T-helper 2 cell treated with Interferon-gamma antibody and Interleukin-4, amounts not matched to agents 100 ng/mL and 5 ng/mL, for 36 hours (primary cell): ENCODE results near the gene NOD1. TPM values are rescaled to one million over a fixed set of nuclear protein-coding genes. Genes with fewer than 3 reads are reported as not detected.
"Not testable (repeated sequence)": the region's sequence is repeated elsewhere in the genome, so short reads cannot be mapped to it uniquely, and the experiment has no call there.

ENCODE experiments used
- intact Hi-C: fragments of 100-400 bp; cut with micrococcal nuclease; formaldehyde crosslinking; loops from one replicate; pipeline ENCODE4 v1.15.1; 2023
- total RNA-seq: library from RNA; stranded (reverse); gene quantifications from 2 replicates; pipeline ENCODE4 v1.2.3, GENCODE V29; 2022

Gene NOD1, protein sequence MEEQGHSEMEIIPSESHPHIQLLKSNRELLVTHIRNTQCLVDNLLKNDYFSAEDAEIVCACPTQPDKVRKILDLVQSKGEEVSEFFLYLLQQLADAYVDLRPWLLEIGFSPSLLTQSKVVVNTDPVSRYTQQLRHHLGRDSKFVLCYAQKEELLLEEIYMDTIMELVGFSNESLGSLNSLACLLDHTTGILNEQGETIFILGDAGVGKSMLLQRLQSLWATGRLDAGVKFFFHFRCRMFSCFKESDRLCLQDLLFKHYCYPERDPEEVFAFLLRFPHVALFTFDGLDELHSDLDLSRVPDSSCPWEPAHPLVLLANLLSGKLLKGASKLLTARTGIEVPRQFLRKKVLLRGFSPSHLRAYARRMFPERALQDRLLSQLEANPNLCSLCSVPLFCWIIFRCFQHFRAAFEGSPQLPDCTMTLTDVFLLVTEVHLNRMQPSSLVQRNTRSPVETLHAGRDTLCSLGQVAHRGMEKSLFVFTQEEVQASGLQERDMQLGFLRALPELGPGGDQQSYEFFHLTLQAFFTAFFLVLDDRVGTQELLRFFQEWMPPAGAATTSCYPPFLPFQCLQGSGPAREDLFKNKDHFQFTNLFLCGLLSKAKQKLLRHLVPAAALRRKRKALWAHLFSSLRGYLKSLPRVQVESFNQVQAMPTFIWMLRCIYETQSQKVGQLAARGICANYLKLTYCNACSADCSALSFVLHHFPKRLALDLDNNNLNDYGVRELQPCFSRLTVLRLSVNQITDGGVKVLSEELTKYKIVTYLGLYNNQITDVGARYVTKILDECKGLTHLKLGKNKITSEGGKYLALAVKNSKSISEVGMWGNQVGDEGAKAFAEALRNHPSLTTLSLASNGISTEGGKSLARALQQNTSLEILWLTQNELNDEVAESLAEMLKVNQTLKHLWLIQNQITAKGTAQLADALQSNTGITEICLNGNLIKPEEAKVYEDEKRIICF
- 22.1 and 22.3 TPM in 2 replicates for total RNA-seq

DNA sequence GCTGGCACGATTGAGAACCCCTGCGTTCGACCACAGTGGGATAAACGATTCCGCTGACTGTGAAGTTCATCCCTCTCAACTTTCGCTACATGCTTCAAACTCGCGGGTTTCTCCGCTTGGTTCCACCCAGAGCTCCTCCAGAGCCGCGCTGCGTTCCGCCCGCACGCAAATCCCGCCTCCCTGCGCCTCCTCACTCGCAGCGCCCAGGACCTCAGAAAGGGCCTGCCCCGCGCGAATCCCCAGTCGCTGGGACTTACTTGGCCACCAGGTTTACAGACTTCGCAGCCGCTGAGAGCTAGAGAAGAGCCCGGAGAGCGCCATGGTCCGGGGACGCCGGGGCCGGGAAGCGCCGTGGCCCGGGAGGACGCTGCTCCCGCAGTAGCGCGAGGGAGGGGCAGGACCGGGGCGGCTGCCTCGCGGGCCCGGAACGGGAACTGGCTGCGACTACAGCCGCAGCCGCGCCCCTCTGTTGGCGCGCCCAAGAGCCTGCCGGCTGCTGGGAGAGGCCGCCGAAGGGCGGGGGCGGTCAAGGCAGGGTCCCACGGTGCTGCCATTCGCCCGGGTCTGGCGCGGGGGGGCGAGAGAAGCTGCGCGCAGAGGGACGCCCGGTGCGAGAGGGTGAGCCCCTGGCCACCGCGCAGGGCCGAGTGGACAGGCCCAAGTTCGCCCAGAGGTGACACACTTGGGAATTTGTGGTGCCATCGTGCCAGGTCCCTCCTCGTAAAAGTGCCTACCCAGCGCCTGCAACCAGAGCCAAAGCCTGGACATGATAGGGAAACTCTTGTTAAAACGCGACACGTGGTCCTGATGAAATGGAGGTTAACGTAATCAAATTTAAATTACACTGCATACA is at the start of gene NOD1:
Gene NOD1 (minus strand): TSS at position 436 of the 853 bp plus-strand sequence. CDS start 21,863 bp downstream, outside the sequence.
- intact Hi-C loops: loop anchor here (1.0 to 2.0 kb wide), 5 partner anchors 26 to 450 kb away; partner anchors contain the start of genes GARS1, GGCT, PLEKHA8 and ZNRF2

DNA sequence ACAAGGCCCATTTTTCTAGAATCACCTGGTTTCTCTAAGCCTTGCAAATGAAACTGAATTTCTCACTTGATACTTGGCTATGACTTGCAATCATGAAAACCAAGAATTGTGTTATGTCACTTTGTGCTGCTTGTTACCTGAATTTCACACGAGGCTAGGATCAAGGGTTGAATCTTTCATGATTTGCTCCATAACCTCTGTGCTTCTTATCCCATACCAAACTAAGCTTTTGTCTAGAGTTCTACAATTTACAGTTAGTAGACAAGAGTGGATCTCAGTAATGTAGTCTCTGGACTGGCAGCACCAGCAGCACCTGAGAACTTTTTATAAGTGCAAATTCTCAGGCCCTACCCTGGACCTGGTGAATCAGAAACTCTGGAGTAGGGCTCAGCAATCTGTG is 48.7 kb upstream of the NOD1 start:
- intact Hi-C loops: not testable (repeated sequence)

DNA sequence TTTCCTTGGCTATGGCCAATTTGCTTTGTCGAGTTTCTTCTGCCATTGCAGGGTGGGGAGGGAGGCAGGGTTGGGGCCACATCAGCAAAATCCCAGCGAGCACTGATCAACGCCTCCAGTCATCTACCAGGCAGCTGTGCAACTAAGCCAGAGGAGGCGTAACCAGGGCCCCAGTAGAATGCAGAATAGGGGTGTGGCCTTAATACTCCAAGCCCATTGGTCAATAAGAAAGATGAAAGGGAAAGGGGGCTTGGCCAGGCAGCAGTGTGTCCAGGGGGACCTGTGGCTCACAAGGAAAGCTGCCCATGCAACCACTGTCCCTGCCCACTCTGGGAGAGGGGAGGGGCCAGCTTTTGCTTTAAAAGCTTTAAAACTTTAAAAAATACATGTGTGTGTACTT is 47.6 kb upstream of the NOD1 start:
- intact Hi-C loops: no loop called here

DNA sequence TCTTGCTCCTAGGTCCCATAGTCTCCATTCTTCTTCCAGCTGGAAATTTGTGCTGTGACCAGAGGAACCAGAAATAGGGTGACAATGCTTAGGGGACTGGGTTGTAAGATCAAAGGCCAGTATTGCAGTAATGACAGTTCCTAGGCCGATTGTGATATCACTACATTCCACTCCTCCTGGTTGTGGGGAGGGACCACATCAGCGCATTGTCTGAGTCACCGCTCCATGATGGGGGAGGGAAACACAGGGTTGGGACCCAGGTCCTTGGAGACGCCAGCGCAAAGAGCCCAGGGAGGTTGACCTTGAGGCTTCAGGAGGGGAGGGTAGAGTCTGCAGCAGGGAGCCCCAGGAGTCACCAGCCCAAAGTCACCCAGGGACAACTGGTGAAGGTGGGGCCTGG is 46.8 kb upstream of the NOD1 start:
- intact Hi-C loops: no loop called here

DNA sequence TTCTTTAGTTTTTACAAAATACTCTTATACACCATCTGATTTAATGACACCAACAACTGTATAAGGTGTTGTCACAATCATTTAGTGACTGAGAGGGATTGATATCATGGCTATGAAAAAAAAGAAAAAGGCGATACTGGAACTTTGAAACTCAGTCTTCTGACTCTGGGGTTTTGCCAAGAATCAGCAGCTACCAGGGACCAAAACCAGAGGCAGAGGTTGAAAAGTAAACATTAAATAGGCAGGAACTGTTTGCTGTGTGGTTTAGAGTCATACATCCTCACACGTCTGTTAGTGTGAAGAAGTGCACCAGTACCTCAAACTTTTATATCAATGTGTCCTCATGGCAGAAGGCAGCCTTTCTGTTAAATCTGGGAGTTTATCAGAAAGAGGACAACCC is 46.0 kb upstream of the NOD1 start:
- intact Hi-C loops: no loop called here

DNA sequence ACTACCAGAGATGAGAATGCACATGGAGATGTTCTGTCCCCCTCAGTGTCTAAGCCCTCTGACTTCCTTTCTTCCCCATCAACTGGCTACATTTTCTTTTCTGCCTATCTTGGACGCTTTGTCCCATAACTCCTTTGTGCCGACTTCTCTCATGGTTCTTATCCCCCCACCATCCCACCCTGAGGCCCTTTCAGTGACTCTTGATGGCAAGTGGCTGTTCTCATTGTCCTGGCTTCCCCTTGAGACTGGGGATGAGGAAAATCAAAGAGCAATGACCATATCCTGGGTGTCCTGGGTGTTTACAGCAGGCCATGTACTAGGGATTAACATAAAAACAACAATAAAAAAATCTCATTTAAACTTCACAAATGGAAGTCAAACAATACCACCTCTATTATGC is 44.9 kb upstream of the NOD1 start:
- intact Hi-C loops: no loop called here

DNA sequence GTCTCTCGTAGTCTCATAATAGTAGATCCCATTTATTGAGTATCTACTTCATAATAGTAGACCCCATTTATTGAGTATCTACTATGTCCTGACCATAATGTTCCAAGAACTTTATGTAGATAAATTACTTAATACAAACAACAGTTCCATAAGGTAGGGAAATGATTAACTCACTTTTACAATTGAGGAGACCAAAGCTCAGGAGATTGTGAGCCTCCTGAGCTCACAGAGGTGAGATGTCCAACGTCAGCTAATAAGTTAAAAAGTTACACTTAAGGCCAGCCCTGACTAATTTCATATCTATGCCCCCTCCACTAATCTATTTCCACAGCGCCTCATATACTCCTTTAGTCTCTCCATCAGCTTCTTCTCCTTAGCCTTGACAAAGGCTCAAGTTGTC is 43.6 kb upstream of the NOD1 start:
- intact Hi-C loops: no loop called here

DNA sequence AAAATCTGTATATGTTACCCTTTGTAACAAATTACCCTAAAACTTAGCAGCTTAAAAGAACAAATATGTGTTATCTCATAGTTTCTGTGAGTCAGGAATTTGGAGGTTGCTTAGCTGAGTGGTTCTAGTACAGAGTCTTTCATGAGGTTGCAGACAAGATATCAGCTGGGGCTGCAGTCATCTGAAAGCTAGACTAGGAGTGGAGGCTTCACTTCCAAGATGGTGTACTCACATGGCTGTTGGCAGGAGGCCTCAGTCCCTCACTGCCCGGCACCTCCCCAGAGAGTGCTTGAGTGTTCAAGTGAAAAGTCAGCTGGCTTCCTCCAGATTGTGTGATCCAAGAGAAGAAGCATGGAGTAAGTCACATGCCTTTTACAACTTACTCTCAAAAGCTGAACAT is 42.9 kb upstream of the NOD1 start:
- intact Hi-C loops: no loop called here

DNA sequence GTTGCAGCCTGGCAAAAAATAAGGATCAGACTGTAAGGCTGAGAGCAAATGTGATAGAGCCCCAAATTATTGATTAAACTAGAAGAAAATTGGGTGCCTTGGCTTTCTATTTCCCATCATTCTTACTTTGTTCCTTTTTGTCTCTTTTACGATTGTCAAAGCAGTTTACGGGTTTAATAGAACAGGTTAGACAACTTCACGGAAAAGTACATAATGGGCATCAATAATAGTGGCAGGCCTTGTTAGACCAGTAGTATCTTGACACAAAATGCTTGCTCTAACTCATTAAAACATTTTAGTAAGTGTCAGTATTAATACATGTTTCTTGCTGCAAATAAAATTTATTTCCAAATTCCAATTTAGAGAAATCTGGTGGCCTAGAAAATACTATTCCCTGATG is 40.5 kb upstream of the NOD1 start:
- intact Hi-C loops: no loop called here

DNA sequence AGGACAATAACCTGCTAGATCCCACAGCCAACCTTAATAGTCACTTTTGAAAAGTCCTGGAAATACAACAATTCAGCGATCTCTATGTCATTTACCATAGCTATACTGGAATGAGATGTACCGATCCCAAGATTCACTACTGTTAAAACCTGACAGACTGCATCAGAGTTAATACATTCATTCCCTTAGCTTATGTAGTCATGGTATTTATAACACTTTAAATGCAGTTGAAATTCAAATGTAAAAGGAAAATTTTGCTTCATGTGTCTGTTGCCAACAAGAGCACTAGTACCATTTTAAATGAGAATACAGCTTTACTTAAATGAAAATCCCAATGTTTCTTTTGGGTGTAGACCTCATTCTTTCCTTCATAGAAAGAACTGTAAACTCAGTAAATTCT is 37.2 kb upstream of the NOD1 start:
- intact Hi-C loops: no loop called here

DNA sequence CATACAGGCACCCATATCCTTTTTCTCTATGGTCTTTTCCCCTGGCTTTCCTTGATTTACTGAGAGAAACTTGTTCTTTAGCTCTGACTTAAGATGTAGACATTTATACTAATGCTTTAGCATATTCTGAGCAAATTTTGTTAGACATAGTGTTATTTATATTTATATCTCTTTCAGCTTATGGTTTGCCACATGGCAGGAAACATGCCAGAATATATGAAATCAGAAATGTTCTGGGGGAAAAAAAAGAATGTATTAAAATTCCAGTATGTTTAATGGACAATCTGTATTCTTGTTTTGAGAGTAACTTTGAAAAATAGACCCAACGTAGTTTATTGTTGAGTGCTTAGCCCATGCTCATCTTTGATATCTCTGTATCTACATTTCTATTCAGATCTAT is 36.2 kb upstream of the NOD1 start:
- intact Hi-C loops: no loop called here

DNA sequence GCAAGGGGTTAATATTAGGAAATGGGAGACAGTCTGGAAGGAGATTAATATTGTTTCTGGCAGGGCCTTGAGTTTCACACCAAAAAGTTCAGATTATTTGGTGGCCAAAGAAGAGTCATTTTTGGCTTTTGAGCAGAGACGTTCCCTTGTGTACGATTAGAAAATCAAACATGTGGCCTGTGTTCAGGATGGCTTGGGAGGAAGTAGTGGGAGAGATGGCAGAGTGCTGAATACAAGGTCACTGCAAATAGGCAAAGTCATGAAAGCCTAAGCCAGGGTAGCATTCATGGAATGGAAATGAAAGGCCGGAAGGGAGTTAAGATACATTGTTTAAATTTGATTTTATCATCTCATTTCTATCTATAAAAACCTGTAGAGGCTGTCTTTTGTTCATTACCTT is 35.6 kb upstream of the NOD1 start:
- intact Hi-C loops: no loop called here

DNA sequence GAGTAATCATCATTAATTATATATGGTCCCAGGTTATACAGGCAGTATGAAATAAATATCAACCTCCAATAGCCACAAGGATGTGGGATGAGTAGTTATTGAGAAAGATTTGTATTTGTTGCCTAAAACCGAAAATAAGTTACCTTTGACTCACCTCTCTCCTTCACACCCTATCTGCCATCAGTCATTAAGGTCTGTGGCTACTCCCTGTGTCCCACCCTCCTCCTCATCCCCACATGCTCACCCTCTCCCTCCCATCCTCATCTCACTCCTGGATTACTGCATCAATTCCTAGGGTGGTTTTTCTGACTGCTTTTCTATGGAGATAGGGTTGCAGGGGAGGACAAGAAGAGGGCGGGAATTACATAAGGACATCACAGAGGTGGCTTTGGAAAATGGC is 35.2 kb upstream of the NOD1 start:
- intact Hi-C loops: no loop called here

DNA sequence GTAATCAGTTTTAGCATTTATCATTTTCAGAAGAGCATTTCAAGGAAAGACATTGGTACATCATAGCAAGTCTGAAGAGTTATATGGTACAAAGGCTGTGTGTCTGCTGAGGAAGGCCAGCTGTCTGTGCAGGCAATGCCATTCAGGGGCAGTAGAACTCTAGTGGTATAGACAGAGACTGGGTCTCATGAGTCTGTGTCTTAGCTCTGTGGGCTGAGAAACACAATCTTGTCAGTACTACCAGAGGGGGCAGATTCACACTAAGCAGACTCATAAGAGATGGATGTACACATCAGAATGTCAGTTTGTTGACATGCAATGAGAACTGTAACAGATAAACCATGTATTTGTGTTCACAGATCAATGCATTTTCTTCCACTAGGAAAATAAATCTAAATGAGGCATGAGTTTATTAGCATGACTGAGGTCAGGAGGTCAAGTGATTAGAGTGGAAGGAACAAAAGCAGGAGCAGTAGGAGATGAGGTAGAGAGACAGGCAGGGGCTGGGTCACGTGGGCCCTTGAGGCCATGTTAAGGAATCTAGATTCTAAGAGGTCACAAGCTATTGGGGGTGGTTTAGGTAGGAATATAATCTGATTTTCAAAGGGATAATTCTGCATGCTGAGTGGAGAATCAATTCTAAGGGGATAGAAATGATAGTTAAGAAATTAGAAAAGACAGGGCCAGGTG is 33.5 kb upstream of the NOD1 start:
- intact Hi-C loops: no loop called here

DNA sequence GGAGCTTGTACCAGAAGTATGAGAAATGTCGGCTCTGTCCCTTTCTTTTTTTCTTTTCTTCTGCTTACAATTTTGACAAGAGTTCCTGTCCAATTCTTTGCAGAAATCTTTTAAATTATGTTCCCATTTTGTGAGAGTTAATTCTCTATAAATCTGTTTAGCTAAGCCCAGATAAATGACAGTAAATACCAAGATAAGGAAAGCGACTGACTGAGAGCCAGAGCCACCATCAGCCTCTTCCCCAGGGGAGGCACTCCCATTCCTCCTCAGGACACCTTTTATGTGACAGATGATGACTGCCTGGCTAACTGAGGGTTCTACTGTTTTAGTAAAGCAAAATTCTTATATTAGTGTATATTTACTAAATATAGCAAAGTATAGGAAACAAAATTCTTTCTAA is 32.9 kb upstream of the NOD1 start:
- intact Hi-C loops: no loop called here

DNA sequence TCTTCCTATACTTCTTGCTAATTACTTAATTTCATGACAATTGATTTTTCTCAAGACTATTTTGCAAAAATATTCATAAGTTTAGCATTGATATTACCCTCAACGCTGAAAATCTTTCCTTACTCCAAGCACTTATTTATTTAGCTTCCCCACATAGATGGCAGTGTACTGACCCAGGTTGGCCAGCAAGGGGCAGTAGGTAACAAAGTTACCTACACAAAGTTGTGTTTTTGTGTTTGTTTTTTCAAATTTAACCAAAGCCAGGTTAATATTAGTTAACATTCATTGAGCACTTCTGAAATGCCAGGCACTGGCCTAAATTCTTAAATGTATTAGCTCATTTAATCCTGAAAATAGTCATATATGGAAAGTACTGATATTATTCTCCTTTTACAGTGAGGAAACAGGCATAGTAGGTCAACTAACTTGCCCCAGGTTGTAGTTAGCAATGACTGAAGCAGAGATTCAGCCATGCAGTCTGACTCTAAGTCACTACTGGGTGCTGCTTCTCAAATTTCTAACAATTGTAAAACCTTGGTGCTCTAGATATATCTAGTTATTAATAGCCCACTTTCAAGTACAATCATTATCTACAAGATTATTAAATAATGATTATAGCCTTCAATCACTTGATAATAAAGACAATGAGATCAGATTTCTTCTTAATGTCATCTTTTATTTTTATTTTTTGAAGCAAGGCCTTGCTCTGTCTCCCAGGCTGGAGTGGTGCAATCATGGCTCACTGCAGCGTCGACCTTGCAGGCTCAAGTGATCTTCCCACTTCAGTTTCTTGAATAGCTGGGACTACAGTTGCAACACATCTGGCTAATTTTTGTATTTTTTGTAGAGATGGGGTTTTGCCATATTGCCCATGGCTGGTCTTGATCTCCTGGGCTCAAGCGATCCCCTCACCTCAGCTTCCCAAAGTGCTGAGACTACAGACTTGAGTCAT is 31.8 kb upstream of the NOD1 start:
- intact Hi-C loops: loop anchor here (1.0 kb wide), 2 partner anchors 54 to 230 kb away; no protein-coding TSS in a partner anchor

DNA sequence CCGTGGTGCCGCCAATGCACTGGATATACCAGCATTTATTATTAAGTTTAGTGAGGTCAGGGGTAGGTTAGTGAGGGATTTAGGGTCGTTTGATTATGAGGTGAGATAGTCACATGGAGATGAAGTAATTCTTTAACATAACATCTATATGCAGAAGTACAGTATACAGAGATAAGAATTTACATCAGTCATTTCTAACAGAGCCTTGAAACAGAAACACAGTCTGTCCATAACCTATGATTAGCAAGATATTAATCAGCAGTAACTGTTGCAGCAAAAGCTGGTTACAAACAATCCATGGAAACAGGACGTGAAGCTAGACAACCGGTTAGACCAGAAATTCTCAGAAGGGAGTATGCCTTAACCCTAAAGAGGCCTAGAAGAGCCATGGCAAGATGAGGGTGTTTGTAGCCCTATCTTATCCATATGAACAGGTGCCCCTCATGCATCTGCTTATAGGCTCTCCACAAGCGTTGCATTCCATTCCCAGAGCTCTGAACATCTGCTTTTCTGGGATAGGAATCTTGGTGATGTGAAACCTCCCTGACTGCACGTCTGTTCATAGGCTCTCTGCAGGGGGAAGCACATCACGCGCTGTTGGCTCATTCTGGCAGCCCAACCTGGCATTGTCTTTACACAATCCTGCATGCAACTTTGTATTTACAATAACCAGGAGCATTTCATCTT is 30.7 kb upstream of the NOD1 start:
- intact Hi-C loops: loop anchor here (10.0 kb wide), 1 partner anchor 345 kb away; no protein-coding TSS in a partner anchor

DNA sequence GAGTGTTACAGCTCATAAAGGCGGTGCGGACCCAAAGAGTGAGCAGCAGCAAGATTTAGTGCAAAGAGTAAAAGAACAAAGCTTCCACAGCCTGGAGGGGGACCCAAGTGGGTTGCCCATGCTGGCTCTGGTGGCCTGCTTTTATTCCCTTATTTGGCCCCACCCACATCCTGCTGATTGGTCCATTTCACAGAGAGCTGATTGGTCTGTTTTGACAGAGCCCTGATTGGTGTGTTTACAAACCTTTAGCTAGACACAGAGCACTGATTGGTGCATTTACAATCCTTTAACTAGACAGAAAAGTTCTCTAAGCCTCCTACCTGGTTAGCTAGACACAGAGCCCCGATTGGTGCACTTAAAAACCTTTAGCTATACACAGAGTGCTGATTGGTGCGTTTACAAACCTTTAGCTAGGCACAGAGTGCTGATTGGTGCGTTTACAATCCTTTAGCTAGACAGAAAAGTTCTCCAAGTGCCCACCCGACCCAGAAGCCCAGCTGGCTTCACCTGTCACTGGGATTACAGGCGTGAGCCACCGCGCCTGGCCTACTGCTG is 28.8 kb upstream of the NOD1 start:
- intact Hi-C loops: loop anchor here (10.0 kb wide), 1 partner anchor 343 kb away; no protein-coding TSS in a partner anchor
